ENCODE results near the gene SKIL.

The SKIL gene

GRCh38 chr3:170442947-170443346, 85.4 kb downstream of the SKIL start:
- no peak for DNase-seq

DNA sequence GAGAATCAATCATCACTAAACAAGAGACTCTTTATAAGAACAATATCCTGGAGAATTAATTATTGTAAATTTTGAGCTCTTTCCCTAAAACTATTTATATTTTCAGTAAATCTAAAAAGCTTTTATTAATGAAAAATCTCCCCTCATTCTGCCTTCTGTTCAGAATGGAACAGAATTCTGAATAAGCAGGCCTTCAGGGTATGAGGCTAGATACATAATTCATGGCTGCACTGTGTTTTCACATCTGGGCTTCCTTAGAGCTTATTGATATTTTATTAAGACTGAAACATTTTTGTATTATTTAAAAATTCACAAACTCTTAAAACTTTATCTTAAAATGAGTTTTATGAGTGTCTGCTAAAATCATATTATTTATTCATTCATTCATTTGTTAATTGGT, 85.9 kb downstream of the SKIL start:
- no peak for DNase-seq
